HG03095 (cell line): ENCODE results near the gene HOXA1.

ENCODE experiments used
- ATAC-seq: cut with Tn5 transposase; IDR thresholded peaks from one replicate; pipeline ENCODE4 v1.9.1; 2021; ENCODE audit warnings: moderate library complexity; ENCODE audit not compliant: unreplicated experiment

Gene HOXA1

DNA sequence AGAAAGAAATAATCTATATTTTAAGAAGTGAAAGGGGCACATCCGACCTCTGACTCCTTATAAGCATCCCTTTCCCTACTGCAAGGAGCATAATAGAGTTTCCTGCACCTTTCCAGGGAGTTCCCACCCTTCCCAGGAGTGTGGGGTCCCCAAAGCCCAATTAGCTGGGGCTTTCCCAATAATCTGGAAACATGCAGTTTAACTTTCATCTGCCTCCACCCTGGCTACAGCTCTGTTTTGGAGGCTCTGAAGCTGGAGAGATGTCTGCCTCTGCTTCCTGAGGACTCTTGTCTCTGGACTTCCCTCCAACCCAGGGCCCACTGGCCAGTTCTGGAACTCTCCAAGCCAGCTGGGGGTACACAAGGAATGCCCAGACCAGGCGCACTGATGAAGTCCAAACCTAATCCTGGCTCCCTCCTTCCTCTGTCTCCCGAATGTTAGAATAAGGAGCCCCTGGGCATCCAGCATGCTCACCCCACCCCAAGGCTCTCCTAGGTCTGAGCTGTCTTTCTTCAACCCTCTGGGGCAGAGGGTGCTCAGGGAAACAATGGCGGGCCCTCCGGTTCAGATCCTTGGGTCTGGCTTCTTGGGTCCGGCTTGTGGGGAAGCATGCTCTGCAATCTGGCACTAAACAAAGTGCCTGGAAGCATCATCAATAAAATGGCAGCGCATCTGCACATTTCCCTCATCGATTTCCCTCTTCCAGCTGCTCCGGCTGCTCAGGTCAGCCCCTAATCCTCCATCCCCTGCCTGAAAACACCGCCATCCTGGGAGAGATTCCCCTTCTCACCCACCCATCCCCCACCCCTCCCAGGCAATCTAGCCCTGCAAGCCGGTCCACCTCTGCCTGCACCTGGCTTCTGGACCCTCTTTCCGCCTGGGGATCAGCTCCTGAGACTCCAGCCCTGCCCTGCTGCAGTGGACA lies 21.4 kb upstream of the HOXA1 start:
- ATAC-seq, result no peak

DNA sequence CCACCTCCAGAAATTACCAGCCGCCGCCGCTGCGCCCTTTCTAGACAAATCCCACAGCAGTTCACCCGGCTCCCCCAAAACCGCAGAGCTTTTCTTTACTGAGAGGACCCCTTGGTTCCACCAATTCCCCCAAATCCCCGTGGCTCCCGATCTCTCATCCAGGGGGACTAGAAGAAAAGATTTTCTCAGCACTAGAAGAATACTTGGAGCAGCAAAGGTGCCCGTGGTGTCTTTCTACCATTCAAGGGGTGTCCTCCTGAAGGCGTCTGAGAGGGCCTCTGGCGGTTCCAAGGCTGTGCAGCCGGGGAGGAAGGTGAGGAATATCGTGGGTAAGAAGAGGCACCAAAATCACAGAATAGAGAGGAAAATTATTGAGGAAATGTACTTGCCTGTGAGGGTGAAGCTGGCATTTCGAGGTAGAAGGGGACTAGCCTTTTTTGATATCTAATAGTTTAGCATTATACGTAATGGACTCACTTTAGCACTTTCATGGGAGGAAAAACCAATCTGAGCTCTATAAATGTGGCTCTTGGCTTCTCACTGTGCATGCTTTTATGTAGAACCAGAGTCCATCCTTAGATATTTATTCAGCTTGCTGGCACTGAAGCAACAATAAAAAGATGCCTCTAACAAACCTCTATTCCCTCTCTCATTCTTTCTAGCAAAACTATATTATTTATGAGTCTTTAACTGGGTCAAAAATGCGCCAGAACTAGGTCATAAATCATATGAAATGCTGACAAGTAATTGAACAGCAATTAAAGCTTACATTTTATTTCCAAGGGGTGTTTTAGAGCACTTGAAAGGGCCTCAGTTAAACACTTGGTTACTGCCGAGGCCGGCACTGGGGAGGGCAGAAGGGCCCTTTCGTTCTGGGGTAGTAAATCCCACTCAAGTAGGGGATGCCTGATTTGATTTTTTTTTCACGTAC lies 20.5 kb upstream of the HOXA1 start:
- ATAC-seq, result no peak

DNA sequence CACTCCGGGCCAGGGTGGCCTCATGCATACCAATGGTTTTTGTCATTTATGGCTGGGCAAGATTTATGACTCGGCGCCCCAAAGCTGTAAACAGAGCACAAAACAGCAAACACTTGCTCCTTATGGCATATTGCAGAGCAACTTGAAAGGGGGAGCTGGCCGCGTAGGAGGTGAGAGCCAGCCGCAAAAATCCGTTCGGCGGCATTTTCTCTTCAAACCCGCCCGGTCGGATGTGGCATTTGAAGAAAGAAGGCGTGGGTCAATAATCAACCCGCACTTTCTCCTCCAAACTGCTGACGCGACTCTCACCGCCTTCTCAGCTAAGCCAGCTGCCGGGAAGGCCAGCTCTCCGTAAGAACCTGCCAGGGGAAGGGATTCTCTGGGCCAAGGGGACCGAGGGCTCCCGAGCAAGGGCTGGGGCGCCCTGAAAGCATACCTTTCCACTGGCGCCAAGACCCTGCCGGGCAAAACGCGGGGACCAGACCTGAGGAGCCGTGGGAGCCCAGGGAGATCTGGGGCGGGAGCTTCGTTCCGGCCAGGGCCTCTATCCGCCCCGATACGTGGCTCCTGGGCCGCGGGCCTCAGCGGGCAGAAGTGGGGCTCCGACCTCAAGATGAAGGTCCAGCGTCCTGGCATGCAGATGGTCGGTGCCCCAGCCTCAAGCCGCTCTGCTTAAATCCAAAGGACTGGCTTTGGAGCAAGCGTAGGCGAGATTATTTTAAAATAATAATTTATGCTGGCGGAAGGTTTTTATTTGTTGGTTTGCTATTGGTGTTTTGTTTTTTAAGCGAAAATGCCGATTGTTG lies 19.6 kb upstream of the HOXA1 start:
- no peak for ATAC-seq

DNA sequence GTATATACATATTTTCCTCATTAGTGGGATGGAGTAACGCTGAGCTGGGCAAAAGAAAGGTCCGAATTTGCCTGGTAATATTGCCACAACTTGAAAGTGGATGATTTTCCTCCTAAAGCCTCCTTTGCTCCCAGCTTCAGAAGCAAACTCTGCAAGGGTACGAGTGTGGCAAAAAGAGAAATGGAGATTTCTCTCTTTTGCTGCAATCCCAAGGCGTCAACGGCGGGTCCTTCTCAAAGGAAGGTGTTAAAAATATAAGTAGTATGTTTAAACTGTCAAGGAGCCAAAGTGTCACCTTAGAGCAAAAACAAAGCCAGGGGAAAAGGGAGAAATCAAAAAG lies 19.1 kb upstream of the HOXA1 start:
- ATAC-seq, result no peak

DNA sequence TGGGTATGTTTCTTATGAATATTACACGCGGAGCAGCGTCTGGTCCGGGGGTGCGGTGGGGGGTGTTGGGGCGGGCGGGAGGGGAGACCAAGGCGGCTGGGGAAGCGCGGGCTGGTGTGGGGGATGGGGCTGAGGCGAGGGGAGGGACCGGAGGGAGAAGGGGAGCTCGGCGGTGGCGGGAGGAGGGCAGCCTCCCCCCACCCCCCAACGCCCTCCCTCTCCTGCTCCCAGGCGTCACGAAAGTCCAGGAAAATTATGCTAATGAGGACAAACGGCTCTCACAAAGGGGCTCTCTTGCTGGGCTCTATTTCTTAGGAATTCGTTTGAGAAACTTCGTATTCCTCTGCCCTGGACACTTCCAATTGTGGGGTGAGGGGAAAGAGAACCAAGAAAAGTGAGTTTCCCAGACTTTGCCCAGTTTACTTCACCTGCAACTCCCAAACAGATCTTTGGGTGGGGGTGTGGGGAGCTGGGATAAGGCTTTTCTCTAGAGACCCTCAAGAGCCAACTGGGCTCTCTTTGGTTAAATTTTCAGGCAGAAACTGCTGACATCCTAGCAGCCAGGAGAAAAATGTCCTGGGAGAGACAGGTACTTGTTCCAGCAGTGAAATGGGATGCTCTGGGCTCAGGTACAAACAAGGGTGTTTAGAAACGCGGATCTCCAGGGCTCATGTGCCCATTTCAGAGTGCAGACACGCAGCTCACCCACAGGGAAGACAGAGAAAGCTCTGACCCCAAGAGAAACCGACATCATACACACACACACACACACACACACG lies 18.4 kb upstream of the HOXA1 start:
- ATAC-seq, result no peak

DNA sequence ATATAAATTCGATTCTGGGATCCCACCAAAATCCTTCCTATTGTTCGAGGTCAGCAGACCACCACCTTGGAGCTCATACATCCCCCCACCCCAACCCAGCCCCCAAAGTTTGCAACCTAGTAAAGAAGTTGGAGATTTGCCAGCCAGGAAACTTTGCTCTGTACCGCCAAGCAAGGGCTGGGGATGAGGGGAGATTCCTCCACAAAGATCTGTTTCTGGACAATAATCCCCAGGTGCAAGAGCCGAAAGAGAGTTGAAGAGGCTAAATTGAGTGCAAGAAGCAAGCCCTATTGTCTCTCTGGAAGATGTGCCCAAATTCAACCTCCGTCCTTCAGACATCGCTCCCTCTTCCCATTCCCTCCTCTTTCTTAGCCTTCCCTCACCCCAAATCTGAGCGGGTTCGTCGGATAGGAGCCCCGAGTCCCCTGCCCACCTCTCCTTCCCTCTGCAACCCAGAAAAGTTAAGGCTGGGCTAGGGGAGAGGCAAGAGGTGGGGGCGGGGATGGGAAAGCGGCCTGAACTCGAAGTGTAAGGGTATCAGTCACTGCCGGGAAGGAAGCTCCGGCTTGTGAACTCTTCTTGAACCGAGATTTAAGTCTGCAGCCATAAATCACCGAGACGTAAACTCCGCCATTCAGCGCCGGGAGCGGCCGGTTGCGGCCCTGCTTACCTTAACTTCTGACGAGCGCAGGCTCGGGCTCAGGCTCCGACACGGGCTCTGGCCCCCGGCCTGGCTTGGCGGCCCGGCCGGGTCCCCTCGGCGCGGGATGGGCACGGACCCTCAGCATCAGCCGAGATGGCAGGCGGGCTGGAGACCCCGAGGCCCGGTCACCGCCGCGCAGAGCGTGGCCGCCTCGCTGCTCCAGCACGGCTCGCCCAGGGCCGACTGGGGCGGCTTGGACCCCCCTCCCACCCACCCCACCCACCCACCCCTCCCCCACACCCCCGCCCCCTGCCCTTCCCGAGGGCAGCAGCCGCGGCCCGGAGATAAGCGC lies 17.5 kb upstream of the HOXA1 start:
- ATAC-seq, result no peak

DNA sequence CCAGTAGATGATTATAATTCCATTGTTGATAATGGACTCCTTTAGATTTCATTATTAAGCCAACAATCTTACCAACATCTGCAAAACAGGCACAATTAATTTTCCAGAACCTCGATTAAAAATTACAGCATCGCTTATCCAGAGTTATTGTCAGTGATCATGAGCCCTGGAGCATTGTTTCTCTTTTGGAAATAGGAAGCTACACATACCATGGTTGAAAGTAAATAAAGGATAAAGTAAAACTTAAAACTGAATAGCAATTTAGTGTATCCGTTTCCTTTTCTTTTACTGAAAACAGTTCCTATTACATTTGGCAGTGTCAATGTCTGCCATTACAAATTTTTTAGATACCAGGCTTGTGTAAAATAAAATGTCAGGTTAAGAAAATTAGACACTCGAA lies 16.6 kb upstream of the HOXA1 start:
- ATAC-seq, result no peak

DNA sequence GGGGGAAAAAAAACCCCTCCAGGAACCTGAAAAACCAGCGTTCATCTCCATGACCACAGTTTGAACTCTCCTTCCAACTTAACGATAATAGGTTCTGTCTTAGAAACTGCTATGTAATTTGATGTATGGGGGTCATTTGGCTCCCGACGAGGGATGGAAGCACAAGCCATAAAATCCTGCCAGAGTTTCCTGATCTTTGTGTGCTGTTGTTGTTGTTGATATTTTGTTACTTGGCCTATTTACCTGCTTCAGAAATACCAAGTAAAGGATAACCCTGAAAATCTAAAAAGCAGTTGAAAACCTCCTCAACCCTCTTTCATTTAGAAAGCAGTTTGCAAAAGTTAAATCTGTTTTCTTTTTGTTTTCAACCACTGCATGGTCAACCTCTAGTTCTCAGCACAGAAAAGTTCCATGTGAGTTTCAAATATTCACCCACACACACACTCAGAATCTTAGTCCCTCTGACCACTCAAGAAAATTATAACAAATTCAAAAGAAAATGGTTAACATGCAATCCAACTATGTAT lies 16.0 kb upstream of the HOXA1 start:
- no peak for ATAC-seq

DNA sequence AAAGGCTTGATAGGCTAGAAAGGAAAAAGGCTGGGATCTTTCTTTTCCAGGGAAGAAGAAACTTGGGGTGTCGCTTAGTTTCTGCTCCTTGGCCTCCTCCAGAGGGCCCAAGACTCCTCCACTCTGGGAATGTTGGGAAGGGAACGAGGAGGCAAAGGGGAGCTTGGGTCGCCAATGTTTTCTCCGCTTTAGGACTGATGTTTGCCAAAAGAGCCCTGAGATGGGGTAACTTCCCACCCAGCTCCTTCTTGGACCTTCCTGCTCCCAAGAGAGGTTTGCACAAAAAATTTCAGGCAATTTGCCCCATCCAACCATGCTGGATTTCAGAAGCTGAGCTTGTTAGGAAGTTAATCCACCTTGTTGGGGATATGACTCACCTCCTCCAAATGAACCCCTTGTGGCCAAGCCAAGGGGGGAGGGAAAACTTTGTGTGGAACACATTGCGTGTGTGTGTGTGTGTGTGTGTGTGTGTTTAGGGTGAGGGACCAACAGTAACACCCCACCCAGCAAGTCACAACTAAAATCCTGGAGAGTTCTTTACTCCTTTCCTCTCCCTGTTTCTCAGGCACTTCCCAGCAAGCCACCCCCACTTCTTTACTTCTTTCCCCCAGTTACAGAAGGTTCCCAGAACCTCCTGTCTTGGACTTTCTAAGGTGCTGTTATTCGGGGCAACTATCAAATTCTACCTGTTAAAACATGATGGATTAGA lies 15.4 kb upstream of the HOXA1 start:
- no peak for ATAC-seq

DNA sequence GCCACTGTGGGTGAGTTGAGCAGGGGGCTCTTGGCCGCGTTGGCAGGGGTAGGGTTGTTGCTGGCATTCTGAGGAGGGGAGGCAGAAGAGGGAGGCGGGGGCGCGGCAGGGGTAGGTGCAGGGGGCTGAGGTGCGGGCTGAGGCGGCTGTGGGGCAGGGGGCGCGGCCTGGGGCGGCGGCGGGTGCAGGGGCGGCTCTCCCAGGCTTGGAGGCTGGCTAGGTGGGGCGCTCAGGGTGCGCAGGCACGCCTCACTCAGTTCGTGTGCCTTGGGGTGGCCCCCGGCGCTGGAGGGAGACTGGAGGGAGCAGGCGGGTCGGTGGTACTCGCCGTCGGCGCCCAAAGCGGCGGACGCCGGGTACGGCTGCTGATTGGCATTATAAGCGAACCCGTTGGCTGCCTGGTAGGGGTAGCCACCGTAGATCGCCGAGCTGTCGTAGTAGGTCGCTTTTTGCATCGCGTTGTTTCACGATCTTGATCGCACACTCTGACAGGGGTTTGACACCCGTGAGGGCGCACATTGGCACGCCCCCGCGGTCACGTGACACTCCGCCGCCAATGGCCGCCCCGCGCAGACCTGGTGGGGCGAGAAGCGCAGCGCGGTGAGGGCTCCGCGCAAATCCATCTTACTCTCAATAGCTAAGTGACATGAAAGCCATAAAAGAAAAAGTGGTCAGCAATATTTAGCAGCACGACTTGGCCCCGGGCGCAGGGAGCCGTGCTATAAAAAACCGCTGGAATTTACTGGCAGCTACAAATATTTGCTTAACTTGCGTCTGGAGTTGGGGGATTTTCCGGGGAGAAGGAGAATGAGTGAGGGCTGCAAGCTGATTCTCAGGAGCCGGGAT lies 14.6 kb upstream of the HOXA1 start:
- no peak for ATAC-seq

DNA sequence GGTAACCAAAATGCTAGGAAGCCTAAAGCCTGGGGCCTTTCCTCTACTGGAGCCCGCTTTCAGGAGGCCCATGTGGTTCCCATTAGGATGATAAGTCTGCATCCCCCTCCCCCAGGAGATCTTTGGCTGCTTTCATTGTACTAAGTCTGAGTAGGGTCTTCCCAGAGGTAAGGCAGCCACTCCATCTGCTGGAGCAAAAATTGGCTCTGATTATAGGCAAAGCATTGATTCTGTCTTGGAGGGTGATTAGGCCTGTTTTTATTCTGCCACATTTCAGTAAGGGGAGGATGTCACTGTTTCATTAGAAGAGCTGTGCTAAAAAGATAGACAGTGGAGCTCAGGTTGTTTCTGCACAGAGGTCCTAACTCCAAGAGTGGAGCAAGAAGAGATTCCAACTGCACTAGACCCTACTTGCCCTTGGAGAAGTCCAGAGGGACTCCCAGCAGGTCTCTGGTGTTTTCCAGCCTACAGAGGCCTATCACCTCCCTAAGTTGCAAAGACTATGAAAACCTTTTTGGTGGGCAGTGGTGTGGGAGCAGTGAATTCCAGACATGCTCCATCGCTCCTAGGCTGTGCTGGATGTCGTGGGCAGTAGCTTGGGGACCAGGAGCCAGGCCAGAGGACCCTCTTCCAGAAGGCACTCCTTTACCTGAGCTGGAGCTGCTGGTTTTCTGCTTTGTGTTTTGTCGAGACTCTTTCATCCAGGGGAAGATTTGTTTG lies 13.8 kb upstream of the HOXA1 start:
- no peak for ATAC-seq

DNA sequence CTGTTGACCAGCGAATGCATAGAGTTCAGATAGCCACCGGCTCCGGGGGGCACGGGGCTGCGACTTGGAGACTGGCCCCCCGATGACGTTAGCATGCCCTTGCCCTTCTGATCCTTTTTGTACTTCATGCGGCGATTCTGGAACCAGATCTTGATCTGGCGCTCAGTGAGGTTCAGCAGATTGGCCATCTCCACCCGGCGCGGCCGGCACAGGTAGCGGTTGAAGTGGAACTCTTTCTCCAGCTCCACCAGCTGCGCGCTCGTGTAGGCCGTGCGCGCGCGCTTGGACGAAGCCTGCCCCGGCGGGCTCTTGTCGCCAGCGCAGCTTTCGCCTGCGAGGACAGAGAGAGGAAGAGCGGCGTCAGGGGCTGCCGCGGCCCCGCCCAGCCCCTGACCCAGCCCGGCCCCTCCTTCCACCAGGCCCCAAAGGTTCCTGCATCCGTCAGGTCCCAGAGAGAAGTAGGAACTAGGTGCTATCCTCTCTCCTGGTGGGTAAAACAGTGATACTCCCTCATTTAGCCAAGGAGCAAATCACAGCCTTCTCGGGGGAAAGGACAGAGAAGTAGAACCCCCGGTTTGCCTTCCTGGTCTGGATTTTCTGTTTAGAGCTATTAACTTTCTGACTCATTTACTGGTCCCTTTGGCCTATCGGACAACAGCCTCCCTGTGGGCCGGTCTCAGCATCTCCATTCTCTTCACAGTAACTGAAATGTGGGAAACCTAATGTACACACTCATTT lies 12.8 kb upstream of the HOXA1 start:
- no peak for ATAC-seq

DNA sequence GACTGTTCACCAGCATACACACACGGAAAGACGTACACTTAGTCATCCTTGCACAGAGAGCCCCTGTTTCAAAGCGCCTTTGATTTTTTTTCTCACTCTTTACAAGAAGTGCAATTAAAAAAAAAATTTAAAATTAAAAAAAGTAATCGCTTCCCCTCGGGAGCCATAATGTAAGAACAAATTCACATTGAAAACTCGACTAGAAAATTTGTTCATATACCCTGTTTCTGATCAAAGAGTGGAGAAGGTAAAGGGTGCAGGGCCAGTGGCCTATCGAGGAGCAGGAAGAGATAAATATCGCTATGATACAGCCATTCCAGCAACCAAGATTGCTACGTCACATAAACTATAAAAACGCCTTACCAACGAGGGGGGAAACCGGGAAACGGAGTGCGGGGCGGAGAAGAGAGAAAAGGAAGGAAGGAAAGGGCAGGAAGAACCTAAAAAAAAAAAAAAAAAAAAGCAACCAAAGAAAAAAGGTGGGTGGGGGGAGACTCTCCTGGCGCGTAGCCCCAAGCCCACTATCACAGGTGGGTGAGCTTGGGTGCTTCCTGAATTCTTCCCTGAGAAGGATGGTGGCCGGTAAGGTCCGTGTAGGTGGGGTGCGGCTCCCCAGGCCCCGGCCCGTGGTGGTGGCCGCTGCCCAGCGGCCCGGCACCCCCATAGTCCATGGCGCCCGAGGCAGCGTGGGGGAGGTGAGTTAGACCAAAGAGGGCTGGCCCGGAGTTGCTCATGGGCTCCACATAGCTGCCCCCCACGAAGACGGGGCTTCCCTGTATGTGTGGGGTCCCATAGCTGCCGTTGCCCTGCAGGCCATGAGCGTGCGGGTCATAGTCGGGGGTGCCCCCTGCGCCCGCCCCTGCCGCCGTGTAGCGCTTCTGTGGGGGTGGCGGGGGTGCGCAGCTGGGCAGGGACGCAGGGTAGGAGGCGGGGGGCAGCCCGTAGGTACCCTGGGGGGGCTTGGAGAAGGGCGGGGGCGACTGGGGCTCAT lies 11.9 kb upstream of the HOXA1 start:
- no peak for ATAC-seq

DNA sequence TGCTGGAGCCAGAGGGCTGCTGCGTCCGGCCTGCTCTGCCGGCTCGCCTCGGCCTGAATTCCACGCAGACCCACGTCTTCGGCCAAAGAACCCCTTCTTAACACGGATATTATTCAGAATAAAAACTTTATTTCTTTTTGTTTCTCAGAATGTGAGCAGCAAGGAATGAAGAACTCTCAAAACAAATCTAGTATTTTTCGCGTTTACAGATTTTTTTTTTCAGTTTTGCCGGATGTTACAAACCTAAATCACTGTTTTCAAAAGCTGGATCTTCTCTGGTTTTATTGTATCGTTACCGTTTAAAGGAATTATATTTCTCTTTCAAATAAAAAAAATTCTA lies 11.1 kb upstream of the HOXA1 start:
- ATAC-seq, result no peak
